ENCODE results near the gene ZNF592.

- no peak for TF ChIP-seq CTCF (IDR thresholded peaks at IDR 0.05)
- no peak for TF ChIP-seq POLR2A (IDR thresholded peaks at IDR 0.05)
These were observed 33.6 kb upstream of the ZNF592 start for GRCh38 chr15:84714821-84715220.

Measured in heart left ventricle (tissue), 13 donors.